Measurements from ENCODE around the gene STOX2. TPM values are rescaled to one million over a fixed set of nuclear protein-coding genes. Genes with fewer than 3 reads are reported as not detected.
"Not testable (repeated sequence)": the region's sequence is repeated elsewhere in the genome, so short reads cannot be mapped to it uniquely, and the experiment has no call there.

Gene STOX2
- total RNA-seq, 1 donor from 2014 or later: 8.5 TPM

- DNase-seq: no peak
These were observed 19.4 kb downstream of the STOX2 start for GRCh38 chr4:183924362-183925044.

GRCh38 chr4:183926950-183927349 is 21.8 kb downstream of the STOX2 start:
- no peak for DNase-seq
- no peak for ATAC-seq (ENCODE audit: poor library complexity)

More at GRCh38 chr4:183924362-183925044, 19.4 kb downstream of the STOX2 start:
- intact Hi-C loops (cut with DNase I): no loop called here
- ATAC-seq (ENCODE audit: poor library complexity): peak; percentile 52

GRCh38 chr4:183932576-183932975 is 27.5 kb downstream of the STOX2 start:
- no peak for DNase-seq
- no peak for ATAC-seq (ENCODE audit: poor library complexity)
- intact Hi-C loops (cut with DNase I): no loop called here

More at GRCh38 chr4:183926950-183927349, 21.8 kb downstream of the STOX2 start:
- intact Hi-C loops (cut with DNase I): no loop called here

- ATAC-seq (ENCODE audit: poor library complexity): no peak
- no peak for DNase-seq
- intact Hi-C loops (cut with DNase I): no loop called here
These were observed 29.7 kb downstream of the STOX2 start for GRCh38 chr4:183934761-183935160.

GRCh38 chr4:183935355-183936005 is 30.4 kb downstream of the STOX2 start:
- ATAC-seq (ENCODE audit: poor library complexity): no peak
- DNase-seq: no peak
- intact Hi-C loops (cut with DNase I): no loop called here

GRCh38 chr4:183936047-183936446 is 30.9 kb downstream of the STOX2 start:
- ATAC-seq (ENCODE audit: poor library complexity): peak; percentile 38
- intact Hi-C loops (cut with DNase I): no loop called here
- DNase-seq: no peak

- intact Hi-C loops (cut with DNase I): no loop called here
- ATAC-seq (ENCODE audit: poor library complexity): no peak
These were observed 31.7 kb downstream of the STOX2 start for GRCh38 chr4:183936574-183937345.

GRCh38 chr4:183940864-183941263 is 35.8 kb downstream of the STOX2 start:
- intact Hi-C loops (cut with DNase I): no loop called here
- ATAC-seq (ENCODE audit: poor library complexity) (no peak), DNase-seq (no peak)

More at GRCh38 chr4:183936574-183937345, 31.7 kb downstream of the STOX2 start:
- no peak for DNase-seq

GRCh38 chr4:183941964-183942363 is 36.9 kb downstream of the STOX2 start:
- intact Hi-C loops (cut with DNase I): no loop called here
- DNase-seq (no peak), ATAC-seq (ENCODE audit: poor library complexity) (no peak)

GRCh38 chr4:183945741-183946140 is 40.6 kb downstream of the STOX2 start:
- DNase-seq (no peak), ATAC-seq (ENCODE audit: poor library complexity) (no peak)
- intact Hi-C loops (cut with DNase I): no loop called here

- intact Hi-C loops (cut with DNase I): no loop called here
- no peak for ATAC-seq (ENCODE audit: poor library complexity)
- DNase-seq: no peak
These were observed 45.4 kb downstream of the STOX2 start for GRCh38 chr4:183950536-183950935.

- DNase-seq; ATAC-seq (ENCODE audit: poor library complexity); intact Hi-C loops (cut with DNase I): not testable (repeated sequence)
These were observed 47.5 kb downstream of the STOX2 start for GRCh38 chr4:183952652-183953051.

GRCh38 chr4:183959319-183960045 is 54.4 kb downstream of the STOX2 start:
- ATAC-seq (ENCODE audit: poor library complexity) (no peak), DNase-seq (no peak)
- intact Hi-C loops (cut with DNase I): no loop called here

GRCh38 chr4:183960046-183960420 is 54.9 kb downstream of the STOX2 start:
- intact Hi-C loops (cut with DNase I): no loop called here
- DNase-seq (peak; percentile 66), ATAC-seq (ENCODE audit: poor library complexity) (peak; percentile 81)

GRCh38 chr4:183960962-183961541 is 55.9 kb downstream of the STOX2 start:
- peak; percentile 59 for DNase-seq
- ATAC-seq (ENCODE audit: poor library complexity): peak; percentile 94

GRCh38 chr4:183961795-183962194 is 56.7 kb downstream of the STOX2 start:
- ATAC-seq (ENCODE audit: poor library complexity): no peak
- intact Hi-C loops (cut with DNase I): no loop called here

More at GRCh38 chr4:183960962-183961541, 55.9 kb downstream of the STOX2 start:
- intact Hi-C loops (cut with DNase I): no loop called here

GRCh38 chr4:183962419-183962818 is 57.3 kb downstream of the STOX2 start:
- ATAC-seq (ENCODE audit: poor library complexity) (no peak), DNase-seq (no peak)
- intact Hi-C loops (cut with DNase I): no loop called here

More at GRCh38 chr4:183961795-183962194, 56.7 kb downstream of the STOX2 start:
- DNase-seq: no peak

GRCh38 chr4:183966371-183966770 is 61.3 kb downstream of the STOX2 start:
- intact Hi-C loops (cut with DNase I): no loop called here
- ATAC-seq (ENCODE audit: poor library complexity): no peak
- DNase-seq: no peak
